Measurements from ENCODE around the gene SLC10A3.
A peak's percentile ranks its signal among the peaks of the same experiment; 100 is the strongest.
"Not testable (repeated sequence)": the region's sequence is repeated elsewhere in the genome, so short reads cannot be mapped to it uniquely, and the experiment has no call there.

SLC10A3 gene

GRCh38 chrX:154507673-154508383, 17.4 kb upstream of the SLC10A3 start:
- DNase-seq: no peak

- no peak for DNase-seq
Observed at GRCh38 chrX:154506483-154507332, 16.3 kb upstream of the SLC10A3 start.

DNA sequence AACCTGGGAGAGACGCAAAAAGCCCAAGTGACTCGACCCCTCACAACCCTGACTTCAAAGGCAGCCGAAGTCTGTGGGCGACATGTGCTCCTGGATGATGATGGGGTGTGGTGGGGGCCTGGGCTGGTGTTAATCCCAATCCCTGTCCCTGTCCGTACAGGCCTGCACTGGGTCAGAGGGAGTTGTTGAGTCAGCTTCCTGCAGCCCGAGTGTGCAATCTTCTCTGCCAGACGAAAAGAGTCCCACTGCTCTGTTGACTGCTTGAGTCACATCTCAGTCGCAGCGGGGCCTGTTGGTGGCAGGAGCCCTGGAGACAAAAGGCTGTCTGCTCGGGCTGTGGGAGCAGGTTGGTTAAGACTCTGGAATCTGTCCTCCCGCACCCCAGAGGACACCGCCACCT, 15.3 kb upstream of the SLC10A3 start:
- DNase-seq: no peak

- DNase-seq: no peak
Observed at GRCh38 chrX:154502989-154503388, 12.6 kb upstream of the SLC10A3 start.

GRCh38 chrX:154502098-154502497, 11.7 kb upstream of the SLC10A3 start:
- DNase-seq: no peak

GRCh38 chrX:154501423-154501822, 11.0 kb upstream of the SLC10A3 start:
- DNase-seq: not testable (repeated sequence)

DNA sequence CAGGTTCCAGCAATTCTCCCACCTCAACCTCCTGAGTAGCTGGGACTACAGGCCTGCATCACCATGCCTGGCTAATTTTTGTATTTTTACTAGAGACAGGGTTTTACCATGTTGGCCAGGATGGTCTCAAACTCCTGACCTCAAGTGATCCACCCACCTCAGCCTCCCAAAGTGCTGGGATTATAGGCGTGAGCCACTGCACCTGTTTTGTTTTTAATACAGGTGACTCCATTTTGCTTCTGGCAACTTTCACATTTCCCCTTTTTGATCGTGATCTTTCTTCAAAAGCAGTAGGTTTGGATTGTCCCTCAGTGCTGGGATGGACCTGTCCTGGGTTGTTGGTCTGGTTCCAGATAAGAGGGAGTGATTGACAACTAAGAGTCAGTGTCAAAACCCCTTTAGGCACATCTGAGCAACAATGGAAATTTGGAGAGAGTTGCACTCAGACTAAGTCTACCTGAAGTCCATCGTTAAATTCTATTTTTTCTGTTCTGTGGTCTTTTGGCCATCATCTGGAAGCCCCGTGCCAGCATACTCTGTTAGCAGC, 6.2 kb upstream of the SLC10A3 start:
- DNase-seq: not testable (repeated sequence)

- DNase-seq: no peak
Observed at GRCh38 chrX:154495472-154495922, 5.1 kb upstream of the SLC10A3 start.

GRCh38 chrX:154494715-154495114, 4.3 kb upstream of the SLC10A3 start:
- no peak for DNase-seq

GRCh38 chrX:154490021-154490413, 412 bp downstream of the SLC10A3 start:
- no peak for DNase-seq

DNA sequence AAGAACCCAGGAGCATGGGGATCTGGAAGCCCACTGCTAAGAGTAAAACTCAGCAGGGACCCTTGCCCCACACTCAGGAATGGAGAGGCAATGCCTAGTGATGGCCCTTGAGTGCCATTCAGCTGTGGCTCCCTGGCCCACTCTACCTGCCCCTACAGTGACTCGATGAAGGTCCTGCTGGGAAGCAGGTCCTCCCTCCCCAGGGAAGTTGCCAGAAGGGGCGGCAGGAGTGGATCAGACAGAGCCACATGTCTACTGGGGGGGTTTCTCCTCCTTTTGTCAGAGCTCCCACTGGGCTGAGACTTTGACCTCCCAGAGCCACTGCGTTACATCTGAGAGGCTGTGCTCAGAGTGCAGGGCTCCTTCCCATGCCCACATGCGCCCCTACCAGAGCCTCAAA, 1.2 kb downstream of the SLC10A3 start:
- DNase-seq: no peak

- no peak for DNase-seq
Observed at GRCh38 chrX:154488336-154489075, 1.9 kb downstream of the SLC10A3 start.

DNA sequence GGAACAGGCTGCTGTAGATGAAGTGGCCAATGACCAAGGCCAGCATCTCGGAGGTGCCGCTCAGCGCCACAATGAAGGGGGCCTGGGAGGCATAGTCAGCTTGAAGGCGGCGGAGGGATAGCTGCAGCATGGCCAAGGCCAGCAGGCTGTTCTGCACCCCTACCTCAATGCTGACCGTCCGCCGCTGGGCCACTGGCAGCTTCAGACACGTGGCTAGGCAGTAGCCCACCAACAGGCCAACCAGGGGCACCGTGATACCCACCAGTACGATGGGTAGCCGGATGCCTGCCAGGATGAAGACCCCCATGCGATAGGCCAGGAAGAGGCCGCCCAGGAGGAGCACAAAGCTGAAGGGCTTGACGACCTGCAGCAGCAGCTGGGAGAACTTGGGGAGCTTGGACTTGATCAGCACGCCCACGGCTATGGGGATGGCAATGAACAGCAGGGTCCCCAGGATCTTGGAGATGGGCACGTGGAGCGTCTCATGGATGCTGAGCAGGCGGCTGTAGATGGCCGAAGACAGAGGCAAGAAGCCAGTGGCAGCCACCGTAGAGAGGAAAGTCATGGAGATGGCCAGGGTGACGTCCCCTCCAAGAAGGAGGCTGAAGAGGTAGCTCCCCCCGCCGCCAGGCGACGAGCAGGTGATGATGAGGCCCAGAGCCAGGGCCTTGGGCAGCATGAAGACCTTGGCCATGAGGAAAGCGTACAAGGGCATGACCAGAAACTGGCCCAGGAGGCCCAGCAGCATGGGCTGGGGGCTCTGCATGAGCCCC, 2.7 kb downstream of the SLC10A3 start:
- DNase-seq: no peak

DNA sequence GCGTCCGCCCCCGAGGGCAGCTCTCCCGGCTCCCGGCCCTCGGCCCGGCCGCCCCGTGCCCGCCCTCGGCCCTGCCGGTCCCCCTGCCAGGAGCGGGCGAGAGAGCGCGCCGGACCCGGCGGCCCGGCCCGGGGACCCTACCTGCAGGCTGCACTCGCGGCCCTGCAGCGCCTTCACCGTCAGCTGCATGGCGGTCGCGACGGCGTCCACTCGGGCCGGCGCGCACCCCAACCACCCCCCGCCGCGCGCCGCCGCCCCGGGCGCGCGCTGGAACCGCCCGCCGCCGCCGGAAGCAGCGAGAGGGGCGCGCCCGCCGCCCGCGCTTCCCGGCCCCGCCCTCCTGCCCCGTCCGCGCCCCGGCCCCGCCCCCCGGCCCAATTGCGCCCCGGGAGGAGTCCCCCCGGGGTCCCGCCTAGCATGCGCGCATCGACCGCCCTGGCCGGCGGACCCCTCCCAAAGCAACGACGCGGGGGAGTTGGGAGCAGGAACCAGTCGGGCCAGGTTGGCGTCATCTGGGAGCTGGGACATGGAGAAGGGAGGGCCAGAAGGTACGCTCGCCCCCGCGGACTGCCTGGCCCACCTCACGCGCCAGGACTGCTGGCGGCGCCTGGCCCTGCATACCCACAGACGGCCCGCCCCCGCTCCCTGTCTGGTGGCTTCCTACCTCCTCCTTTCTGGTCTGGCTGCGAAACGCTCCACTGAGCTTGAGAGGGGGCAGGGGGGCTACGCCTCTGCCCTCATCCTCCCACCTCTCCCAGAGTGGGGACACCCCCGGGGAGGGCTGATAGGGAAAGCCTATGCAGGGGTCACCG, 3.8 kb downstream of the SLC10A3 start, which contains the start of gene UBL4A:
Gene UBL4A, minus strand, starts transcription at position 220 of the 812 bp plus-strand sequence. Its CDS starts 31 bp downstream, at position 189.
- peak in 1 of 2 donors; percentile 21 for DNase-seq

DNA sequence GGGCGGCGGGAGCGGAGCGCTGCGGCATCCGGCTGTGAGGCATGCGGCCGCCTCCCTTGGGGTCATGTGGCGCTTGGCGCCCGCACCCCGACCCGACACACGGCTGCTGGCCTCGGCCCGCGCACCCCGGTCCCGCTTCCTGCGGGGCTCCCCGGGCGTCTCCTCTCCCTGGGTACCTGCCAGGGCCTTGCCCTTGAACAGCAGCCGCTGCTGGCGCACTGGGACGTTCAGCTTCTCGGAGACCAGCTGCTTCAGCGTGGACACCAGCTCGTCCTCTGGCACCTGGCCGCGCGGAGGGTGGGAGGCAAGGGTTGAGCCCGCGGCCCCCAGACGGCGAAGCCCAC, 4.4 kb downstream of the SLC10A3 start:
- DNase-seq: no peak

DNA sequence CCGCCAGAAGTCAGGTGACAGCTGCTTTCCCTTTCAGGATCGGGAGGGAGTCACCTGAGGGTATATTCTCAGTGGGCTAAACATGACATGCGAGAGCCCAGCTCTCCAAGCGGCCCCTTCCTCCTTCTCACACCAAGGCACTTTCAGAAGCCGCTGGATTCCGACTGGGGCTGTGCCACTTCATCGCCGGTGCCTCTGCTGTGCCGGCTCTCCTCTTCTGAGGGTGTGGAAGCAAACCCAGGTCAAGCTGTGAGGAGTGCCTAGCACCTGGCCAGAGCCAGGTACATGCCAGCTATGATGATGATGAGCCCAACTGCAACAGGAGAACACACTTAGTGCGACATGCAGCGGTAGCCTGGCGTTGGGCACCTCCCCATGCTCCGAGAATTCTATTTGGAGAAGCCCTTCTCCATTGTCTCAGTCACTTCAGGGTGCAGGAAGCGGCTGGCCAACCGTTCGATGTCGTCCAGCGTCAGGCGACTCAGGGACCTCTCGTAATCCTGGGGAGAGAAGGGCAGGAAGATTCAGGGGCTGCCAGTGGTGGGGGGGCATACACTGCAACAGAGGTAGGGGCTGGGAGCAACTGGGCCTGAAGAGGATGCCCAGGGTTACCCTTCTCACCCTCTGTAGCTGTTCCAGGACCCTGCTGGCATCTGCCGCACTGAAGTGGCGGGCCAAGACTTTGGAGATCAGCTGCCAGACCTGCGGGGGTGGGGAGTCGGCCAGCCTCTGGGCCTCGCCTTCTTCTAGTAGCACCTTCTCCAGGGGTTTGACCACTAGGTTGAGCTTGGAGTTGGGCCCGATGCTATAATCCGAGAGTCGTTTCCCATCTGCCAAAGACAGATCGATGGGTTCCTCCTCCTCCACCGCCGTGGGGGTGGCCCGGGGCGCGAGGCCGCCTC, 5.0 kb downstream of the SLC10A3 start:
- DNase-seq: no peak

DNA sequence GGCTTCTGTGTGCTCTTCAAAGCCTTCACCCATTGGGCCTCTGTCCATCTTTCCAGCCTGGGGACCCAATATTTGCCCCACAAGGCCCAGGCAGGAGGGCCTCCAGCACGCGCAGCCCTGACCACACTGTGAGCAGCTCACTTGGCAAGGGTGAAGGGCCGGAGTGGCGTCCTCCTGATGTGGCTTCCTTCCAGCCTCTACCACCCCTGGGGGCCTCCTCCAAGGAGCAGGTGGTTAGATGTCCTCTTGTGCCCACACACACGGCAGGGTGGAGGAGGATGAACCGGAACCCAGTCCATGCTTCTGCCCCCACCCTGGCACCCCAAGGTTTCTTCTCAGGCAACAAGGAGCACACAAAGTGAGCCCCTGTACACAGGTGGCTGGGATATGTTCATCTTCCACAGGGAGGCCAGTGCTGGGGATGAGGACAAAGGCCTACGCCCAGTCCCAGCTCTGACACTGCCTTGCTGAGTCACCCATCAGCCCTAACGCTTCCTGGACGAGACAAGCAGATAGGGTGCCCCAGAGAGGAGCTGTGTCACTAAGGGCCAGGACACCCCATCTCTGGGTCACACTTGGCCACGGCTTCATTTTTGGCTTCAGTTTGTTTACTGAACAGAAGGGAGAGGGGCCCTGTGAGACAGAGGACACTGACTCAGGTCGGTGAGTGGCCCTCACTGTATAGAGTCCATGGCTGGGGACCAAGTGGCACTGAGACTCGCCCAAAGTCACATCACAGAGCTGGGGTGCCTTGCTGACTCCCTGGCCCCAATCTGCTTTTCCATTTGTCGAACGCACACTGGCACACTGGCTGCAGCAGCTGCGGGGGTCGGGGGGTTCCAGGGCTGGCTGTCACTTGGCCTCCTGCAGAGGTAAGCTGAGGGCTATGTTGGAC, 5.9 kb downstream of the SLC10A3 start:
- peak in 1 of 2 donors; percentile 17 for DNase-seq

DNA sequence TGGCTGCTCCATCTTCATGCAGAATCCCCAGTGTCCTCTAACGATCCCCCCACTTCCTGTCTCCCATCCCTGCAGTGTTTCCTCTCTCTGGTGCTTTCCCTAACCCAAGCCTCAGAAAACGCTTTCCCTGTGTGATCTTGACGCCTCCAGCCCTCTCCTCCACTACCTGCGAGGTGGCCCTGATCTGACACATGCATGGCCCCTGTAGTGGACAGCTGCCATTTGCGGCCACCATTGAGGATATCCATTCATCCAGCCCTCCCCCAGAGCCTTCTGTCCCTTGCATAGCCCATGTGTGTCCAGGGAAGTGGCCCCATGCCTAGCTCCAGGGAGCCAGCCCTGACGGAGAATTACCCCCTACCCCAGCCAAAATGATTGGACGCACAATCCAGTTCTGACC, 7.1 kb downstream of the SLC10A3 start:
- no peak for DNase-seq

DNA sequence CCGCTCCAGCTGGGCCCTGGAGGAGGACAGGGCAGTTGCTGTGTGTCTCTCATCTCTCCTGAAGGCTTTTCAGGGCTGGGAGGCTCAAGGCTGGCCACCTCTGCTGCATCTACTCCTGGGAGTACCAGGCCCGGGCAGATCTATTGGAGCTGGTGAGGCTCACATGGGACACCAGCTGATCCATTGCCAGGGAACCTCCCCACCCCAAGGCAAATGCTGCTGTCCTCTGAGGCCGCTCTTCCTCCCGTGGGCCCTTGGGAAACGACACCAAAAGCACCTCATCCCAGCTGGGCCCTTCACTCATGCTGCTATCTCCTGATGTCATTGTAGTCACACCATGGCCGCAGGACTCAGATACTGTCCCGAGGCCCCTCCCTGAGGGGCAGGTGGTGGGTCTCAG, 7.6 kb downstream of the SLC10A3 start:
- DNase-seq: no peak

All from inflammatory macrophage treated with lipopolysaccharide for 1 hour (primary cell).